ENCODE results near the gene SH3PXD2A.
"Not testable (repeated sequence)": the region's sequence is repeated elsewhere in the genome, so short reads cannot be mapped to it uniquely, and the experiment has no call there.

DNA sequence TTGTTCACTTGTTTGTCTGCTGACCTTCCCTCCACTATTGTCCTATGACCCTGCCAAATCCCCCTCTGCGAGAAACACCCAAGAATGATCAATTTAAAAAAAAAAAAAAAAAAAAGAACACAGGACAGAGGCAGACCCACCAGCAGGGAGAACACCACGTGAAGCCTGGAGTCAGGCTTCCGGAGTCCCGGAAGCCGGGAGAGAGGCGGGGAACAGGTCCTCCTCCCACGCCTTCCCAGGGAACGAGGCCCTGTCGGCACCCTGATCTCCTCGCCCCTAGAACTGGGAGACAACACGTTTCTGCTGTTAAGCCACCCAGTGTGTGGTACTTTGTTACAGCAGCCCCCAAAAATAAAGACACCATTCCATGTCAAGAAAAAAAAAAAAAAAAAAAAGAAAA is 247.3 kb downstream of the SH3PXD2A start:
- not testable (repeated sequence) for TF ChIP-seq MAFK (IDR thresholded peaks at IDR 0.05; ENCODE audit: low read depth, low read length); CEBPB (IDR thresholded peaks at IDR 0.05; ENCODE audit: low read depth, low read length); POLR2A (IDR thresholded peaks at IDR 0.05; ENCODE audit: low read depth, low read length); MXI1 (IDR thresholded peaks at IDR 0.05; ENCODE audit: borderline replicate concordance, low read depth, low read length); RCOR1 (IDR thresholded peaks at IDR 0.05; ENCODE audit: insufficient replicate concordance, low read length); RAD21 (IDR thresholded peaks at IDR 0.05; ENCODE audit: low read length); BHLHE40 (IDR thresholded peaks at IDR 0.05; ENCODE audit: low read depth, low read length); MAZ (IDR thresholded peaks at IDR 0.05; ENCODE audit: borderline replicate concordance, low read depth, low read length); RFX5 (IDR thresholded peaks at IDR 0.05; ENCODE audit: low read depth, low read length)
- TF ChIP-seq, protein P1, sequence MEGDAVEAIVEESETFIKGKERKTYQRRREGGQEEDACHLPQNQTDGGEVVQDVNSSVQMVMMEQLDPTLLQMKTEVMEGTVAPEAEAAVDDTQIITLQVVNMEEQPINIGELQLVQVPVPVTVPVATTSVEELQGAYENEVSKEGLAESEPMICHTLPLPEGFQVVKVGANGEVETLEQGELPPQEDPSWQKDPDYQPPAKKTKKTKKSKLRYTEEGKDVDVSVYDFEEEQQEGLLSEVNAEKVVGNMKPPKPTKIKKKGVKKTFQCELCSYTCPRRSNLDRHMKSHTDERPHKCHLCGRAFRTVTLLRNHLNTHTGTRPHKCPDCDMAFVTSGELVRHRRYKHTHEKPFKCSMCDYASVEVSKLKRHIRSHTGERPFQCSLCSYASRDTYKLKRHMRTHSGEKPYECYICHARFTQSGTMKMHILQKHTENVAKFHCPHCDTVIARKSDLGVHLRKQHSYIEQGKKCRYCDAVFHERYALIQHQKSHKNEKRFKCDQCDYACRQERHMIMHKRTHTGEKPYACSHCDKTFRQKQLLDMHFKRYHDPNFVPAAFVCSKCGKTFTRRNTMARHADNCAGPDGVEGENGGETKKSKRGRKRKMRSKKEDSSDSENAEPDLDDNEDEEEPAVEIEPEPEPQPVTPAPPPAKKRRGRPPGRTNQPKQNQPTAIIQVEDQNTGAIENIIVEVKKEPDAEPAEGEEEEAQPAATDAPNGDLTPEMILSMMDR (conservative IDR thresholded peaks at IDR 0.05; ENCODE audit: low read depth, low read length) = not testable (repeated sequence)
- TF ChIP-seq, protein P2, sequence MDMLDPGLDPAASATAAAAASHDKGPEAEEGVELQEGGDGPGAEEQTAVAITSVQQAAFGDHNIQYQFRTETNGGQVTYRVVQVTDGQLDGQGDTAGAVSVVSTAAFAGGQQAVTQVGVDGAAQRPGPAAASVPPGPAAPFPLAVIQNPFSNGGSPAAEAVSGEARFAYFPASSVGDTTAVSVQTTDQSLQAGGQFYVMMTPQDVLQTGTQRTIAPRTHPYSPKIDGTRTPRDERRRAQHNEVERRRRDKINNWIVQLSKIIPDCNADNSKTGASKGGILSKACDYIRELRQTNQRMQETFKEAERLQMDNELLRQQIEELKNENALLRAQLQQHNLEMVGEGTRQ (IDR thresholded peaks at IDR 0.05; ENCODE audit: low read depth, low read length) = not testable (repeated sequence)
